Right ventricle myocardium inferior (tissue), 1 donor: ENCODE measurements around the gene SUMF2. TPM values are rescaled to one million over a fixed set of nuclear protein-coding genes. Genes with fewer than 3 reads are reported as not detected.
"Not testable (repeated sequence)": the region's sequence is repeated elsewhere in the genome, so short reads cannot be mapped to it uniquely, and the experiment has no call there.

Experiments
- ATAC-seq: fragments of 200-7000 bp; cut with Tn5 transposase; one replicate; pipeline ENCODE4 v1.9.1; 2020; ENCODE audit warnings: mild to moderate bottlenecking, moderate library complexity
- DNase-seq: peaks from one replicate; pipeline ENCODE4 v3.0.0; 2021; ENCODE audit errors: missing footprints
- intact Hi-C: fragments of 100-400 bp; cut with DNase I; formaldehyde crosslinking; loops from one replicate; pipeline ENCODE4 v1.11.0; 2022
- long read RNA-seq: library from polyadenylated mRNA; unstranded; transcript quantifications from one replicate; pipeline ENCODE4 v2.0.0, GENCODE V29; 2021
- total RNA-seq: library from RNA; stranded (reverse); fragmentation: NEBNext Ultra II Directional; extraction: Animal tissue kit (Norgen Biotek cat#: 25700); gene quantifications from one replicate; pipeline ENCODE4 v1.2.1, GENCODE V29; 2021
- donor health status: DM: no; HTN: yes; CAD: no; lungs with severe emphysema.

Gene SUMF2
- 33.1 TPM for total RNA-seq
- long read RNA-seq, transcript SUMF2-208 (9 exons, 2,052 nt) = major isoform, 11 of 19 reads
- long read RNA-seq, partial matches to known transcripts = 0 of 19 reads
- long read RNA-seq, other reads (novel, unspliced or antisense) = 2 of 19 reads

DNA sequence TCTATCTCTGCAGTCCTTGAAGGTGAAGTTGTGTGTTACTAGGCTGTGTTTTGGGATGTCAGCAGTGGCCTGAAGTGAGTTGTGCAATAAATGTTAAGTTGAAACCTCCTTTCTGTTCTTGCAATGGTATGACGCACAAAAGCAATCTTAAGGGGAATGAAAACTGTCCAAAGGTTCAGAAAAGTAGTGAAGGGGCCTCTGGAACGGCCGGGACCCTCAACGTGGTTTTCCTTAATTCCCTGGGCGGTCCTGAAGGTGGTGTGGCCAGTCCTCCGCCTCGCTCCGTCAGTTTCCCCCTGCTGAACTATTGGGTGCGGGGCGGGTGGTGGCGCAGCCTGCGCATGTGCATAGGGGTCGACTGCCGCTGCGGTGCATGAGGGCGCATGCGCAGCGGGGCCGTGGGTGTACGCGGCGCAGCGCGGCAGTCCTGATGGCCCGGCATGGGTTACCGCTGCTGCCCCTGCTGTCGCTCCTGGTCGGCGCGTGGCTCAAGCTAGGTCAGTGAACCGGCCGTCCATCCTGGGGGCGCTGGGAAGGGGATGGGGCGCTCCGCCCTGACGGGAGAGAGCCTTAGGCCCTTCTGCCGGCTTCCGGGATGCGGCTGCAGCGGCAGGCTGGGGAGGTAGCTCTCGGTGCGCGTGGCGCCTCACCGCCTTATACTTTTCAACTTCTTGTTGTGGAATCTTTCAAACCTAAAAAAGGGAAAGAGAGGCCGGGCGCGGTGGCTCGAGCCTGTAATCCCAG lies at the start of gene SUMF2:
TSS of gene SUMF2 (plus strand) at position 405 of the 744 bp plus-strand sequence. CDS start at position 431, 26 bp downstream.
- intact Hi-C loops = loop anchor here (1.0 kb wide), 1 partner anchor 13 kb away; the partner anchor contains the start of genes CCT6A and PSPH
- ATAC-seq (peak; percentile 100), DNase-seq (peak; percentile 96)

GRCh38 chr7:56017015-56017414 lies 47.1 kb upstream of the SUMF2 start:
- ATAC-seq, intact Hi-C loops, DNase-seq: not testable (repeated sequence)

- ATAC-seq = no peak
- intact Hi-C loops = no loop called here
- no peak for DNase-seq
Measured at GRCh38 chr7:56019501-56019900, 44.6 kb upstream of the SUMF2 start.

- intact Hi-C loops = no loop called here
- no peak for DNase-seq
- ATAC-seq = no peak
Measured at GRCh38 chr7:56023500-56023899, 40.6 kb upstream of the SUMF2 start.

DNA sequence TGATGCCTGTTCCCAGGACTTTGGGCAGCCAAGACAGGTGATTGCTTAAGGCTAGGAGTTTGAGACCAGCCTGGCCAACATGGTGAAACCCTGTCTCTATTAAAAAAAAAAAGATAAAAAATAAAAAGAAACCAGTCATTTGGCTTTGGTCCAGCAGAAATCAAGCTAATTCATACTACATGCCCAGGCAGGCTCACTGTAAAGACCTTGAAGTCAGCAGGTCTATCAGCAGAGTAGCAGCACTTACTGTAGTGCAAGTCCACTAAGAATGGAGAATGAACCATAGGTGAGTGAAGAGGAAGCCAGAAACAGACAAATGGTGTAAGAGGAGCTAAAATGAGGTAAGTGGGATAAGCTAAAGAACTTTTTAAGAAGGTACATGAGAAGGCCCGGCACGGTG lies 37.5 kb upstream of the SUMF2 start:
- no peak for DNase-seq
- ATAC-seq = no peak
- intact Hi-C loops = no loop called here

DNA sequence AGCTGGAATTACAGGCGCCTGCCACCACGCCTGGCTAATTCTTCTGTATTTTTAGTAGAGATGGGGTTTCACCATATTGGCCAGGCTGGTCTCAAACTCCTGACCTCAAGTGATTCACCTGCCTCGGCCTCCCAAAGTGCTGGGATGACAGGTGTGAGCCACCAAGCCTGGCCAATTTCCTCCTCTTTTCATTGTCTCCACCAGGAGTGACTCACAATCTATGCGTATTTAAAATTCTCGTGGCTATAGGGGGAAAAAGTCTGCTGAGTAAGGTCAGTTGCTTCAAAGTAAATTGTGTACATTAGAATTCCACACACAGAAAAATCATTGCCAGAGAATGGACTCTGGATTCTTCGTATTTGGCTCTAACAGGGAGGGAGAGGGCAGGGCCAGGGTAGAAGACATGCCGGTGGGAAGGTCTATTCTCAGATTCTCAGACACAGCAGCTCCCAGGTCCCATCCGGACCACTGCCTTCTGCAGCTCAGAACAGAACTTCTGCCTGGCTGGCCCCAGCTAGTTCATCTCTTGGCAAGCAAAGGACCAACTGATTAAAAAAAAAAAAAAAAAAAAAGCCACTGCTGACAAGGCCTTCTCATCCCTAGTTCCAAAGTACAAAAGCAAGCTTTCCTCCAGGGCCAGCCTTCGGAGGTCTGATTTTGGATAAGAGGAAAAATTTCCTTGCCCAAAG lies 35.0 kb upstream of the SUMF2 start:
- DNase-seq = no peak
- intact Hi-C loops = no loop called here

DNA sequence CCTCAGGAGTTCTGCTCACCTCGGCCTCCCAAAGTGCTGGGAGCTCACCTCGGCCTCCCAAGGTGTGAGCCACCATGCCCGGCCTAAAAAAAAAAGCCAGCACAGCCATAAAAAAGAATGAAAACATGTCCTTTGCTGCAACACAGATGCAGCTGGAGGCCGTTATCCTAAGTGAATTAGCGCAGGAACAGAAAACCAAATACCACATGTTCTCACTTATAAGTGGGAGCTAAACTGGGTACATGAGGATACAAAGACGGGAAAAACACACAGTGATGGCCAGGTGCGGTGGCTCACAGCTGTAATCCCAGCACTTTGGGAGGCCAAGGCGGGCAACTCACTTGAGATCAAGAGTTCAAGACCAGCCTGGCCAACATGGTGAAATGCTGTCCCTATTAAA lies 33.7 kb upstream of the SUMF2 start:
- ATAC-seq (no peak), DNase-seq (no peak)
- intact Hi-C loops = no loop called here

More for the DNA sequence above, 35.0 kb upstream of the SUMF2 start:
- ATAC-seq = no peak

GRCh38 chr7:56031556-56031955 lies 32.5 kb upstream of the SUMF2 start:
- intact Hi-C loops, ATAC-seq, DNase-seq: not testable (repeated sequence)

DNA sequence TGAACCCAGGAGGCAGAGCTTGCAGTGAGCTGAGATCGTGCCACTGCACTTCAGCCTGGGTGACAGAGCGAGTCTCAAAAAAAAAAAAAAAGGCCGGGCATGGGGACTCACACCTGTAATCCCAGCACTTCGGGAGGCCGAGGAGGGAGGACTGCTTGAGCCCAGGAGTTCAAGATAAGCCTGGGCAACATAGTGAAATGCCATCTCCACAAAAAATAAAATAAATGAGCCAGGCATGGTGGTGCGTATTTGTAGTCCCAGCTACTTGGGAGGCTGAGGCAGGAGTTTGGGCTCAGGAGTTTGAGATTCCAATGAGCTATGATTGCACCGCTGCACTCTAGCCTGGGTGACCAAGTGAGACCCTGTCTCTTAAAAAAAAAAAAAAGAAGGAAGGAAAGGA lies 31.5 kb upstream of the SUMF2 start:
- intact Hi-C loops, ATAC-seq, DNase-seq: not testable (repeated sequence)

GRCh38 chr7:56033671-56034432 lies 30.2 kb upstream of the SUMF2 start:
- DNase-seq (peak; percentile 75), ATAC-seq (peak; percentile 78)
- intact Hi-C loops = no loop called here

DNA sequence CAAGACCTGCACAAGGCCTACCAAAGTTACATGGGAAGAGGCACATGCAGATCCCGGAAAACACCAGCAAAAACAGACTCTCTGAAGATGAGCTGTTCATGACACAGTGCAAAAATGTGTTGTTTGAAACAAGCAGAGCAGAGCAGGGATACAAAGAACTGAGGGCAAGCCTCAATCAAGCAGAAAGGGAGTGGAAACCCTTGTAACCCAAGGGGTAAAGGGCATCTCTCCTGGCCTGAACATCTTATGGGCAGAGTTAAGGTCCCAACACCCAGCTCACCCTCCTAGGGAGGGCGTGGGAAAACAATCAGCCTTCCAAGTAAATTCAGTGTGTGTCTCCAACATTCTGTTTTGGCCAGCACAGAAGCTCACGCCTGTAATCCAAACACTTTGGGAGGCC lies 23.4 kb upstream of the SUMF2 start:
- intact Hi-C loops = no loop called here
- ATAC-seq (no peak), DNase-seq (no peak)

GRCh38 chr7:56045758-56046157 lies 18.3 kb upstream of the SUMF2 start:
- DNase-seq, ATAC-seq, intact Hi-C loops: not testable (repeated sequence)

DNA sequence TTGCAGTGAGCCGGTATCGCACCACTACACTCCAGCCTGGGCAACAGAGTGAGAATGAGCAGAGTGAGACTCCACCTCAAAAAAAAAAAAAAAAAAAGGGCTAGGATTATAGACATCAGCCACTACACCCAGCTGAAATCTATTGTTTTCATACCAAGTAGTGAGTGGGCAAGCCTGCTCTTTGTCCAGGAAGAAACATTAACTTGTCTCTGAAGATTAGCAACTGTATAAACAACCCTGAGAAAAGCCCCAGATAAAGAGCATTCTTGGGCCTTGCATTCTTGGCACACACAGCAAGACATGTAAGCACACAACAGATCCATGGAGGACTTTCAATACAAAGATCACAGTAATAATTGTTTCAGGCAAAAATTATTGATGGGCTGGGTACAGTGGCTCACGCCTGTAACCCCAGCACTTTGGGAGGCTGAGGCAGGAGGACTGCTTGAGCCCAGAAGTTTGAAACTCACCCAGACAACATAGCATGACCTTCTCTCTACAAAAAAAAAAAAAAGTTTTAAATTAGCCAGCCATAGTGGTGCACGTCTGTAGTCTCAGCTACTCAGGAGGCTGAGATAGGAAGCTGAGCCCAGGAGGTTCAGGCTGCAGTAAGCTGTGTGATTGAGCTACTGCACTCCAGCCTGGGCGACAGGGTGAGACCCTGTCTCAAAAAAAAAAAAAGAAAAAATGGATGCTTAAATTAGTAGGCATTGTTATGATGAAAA lies 17.2 kb upstream of the SUMF2 start:
- ATAC-seq = no peak
- DNase-seq = no peak
- intact Hi-C loops = no loop called here

DNA sequence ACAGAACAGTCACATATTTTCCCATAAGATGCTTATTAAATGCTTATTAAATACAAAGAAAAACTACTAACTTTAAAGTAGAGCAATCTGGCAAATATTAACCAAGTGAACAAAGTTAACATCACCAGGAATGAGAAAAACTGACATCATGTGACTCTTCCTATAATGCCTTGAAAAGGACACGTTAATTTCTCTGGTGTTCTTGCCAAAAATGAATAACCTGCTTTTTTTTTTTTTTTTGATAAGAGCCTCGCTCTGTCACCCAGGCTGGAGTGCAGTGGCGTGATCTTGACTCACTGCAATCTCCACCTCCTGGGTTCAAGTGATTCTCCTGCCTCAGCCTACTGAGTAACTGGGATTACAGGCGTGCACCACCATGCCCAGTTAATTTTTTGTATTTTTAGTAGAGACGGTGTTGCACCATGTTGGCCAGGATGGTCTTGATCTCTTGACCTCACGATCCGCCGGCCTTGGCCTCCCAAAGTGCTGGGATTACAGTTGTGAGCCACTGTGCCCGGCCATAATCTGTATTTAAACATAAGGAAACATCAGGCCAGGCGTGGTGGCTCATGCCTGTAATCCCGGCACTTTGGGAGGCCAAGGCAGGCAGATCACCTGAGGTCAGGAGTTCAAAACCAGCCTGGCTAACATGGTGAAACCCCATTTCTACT lies 16.5 kb upstream of the SUMF2 start:
- intact Hi-C loops, ATAC-seq, DNase-seq: not testable (repeated sequence)

DNA sequence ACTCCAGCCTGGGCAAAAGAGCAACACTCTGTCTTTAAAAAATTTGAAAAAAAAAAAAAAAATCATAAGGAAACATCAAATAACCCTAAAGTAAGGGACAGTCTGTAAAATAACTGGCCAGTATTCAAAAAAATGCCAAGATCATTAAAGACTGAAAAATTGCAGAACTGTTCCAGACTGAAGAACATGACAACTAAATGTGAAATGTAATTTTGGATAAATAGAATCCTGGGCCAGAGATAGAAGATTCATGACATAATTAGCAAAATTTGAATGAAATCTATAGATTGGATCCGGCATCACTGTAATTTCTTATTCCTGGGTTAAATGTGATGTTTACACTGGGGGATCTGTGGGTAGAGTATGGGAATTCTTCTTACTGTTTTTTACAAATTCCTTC lies 15.8 kb upstream of the SUMF2 start:
- DNase-seq = no peak
- intact Hi-C loops = no loop called here
- ATAC-seq = no peak

GRCh38 chr7:56048763-56049162 lies 15.3 kb upstream of the SUMF2 start:
- intact Hi-C loops, ATAC-seq, DNase-seq: not testable (repeated sequence)

DNA sequence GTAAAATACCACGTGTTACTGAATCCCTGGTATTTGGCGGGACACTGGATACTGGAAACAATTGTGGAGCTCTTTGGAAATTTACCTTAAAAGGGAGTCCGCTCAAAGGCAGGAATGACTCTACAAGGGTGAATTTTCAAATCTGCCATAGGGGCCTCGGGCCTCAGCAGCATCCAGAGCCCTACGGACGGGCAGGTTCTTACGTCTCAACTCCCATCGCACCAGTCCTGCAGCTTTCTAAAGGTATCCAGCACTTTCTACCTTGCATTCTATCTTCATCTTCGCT lies 13.1 kb upstream of the SUMF2 start:
- DNase-seq = no peak
- ATAC-seq = no peak
- intact Hi-C loops = loop anchor here (1.0 to 5.0 kb wide), 4 partner anchors 13 to 164 kb away; partner anchors contain the start of genes CHCHD2, SUMF2 and ZNF713
